ENCODE results near the gene SCAMP4.

Gene SCAMP4

DNA sequence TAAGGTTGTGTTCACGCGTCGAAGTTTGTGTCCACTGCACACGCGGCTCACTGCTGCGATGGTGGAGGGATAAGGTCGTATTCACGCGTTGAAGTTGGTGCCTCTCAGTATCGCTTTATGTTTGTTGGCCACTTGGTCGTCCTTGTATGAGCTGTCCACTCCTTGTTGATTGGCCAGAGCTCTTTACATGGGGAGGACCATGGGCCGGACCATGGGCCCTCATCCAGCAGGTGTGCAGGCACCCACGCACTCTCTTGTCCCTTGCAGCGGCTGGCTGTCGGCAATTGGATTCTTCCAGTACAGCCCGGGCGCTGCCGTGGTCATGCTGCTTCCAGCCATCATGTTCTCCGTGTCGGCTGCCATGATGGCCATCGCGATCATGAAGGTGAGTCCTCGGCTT lies 17.6 kb downstream of the SCAMP4 start (continued):
- TF ChIP-seq, protein P1, sequence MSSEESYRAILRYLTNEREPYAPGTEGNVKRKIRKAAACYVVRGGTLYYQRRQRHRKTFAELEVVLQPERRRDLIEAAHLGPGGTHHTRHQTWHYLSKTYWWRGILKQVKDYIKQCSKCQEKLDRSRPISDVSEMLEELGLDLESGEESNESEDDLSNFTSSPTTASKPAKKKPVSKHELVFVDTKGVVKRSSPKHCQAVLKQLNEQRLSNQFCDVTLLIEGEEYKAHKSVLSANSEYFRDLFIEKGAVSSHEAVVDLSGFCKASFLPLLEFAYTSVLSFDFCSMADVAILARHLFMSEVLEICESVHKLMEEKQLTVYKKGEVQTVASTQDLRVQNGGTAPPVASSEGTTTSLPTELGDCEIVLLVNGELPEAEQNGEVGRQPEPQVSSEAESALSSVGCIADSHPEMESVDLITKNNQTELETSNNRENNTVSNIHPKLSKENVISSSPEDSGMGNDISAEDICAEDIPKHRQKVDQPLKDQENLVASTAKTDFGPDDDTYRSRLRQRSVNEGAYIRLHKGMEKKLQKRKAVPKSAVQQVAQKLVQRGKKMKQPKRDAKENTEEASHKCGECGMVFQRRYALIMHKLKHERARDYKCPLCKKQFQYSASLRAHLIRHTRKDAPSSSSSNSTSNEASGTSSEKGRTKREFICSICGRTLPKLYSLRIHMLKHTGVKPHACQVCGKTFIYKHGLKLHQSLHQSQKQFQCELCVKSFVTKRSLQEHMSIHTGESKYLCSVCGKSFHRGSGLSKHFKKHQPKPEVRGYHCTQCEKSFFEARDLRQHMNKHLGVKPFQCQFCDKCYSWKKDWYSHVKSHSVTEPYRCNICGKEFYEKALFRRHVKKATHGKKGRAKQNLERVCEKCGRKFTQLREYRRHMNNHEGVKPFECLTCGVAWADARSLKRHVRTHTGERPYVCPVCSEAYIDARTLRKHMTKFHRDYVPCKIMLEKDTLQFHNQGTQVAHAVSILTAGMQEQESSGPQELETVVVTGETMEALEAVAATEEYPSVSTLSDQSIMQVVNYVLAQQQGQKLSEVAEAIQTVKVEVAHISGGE (tag by site-specific recombination; conservative IDR thresholded peaks at IDR 0.05; ENCODE audit: low read depth), result no peak
- TF ChIP-seq BCL11A (tag by site-specific recombination; IDR thresholded peaks at IDR 0.05; ENCODE audit: low read depth), result no peak

DNA sequence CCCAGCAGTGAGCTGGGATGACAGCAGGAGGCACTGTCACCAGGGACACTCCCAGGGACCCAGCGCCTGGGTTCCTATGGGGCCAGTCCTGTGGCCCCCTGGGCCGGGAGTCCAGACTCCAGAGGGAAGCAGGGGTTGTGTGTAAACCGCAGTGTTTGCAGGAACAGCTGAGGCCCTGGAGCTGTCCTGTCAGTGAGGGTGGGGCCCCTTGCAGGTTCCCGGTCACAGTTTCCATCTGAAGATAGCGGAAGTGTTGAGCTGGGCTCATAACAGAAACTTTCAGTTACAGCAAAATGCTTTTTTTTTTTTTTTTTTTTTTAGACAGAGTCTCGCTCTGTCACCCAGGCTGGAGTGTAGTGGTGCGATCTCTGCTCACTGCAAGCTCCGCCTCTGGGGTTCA lies 18.1 kb downstream of the SCAMP4 start:
- ChIA-PET POLR2A (interaction anchor here (0.6 kb wide), 1 partner anchor 46 kb away, joined by 4 read pairs; no protein-coding TSS in a partner anchor), CTCF (no interaction called here)
- Histone ChIP-seq H3K4me3 (ENCODE audit: low read depth, low read length) (no peak overlapping the region), H3K27ac (ENCODE audit: extremely low read depth, low read depth, low read length) (no peak overlapping the region), H3K4me1 (ENCODE audit: control insufficient read depth, insufficient read depth, low read length) (no peaks in the 10 kb centered on the region), H3K9me3 (ENCODE audit: control insufficient read depth, insufficient read depth, low read depth, low read length) (no peaks in the 10 kb centered on the region), H3K36me3 (ENCODE audit: control insufficient read depth in 2 of 2, insufficient read depth in 1 of 2, low read length in 2 of 2) (peaks cover 0 to 52% of the 10 kb centered on the region in 2 experiments; a peak in 2 of 3 replicates)
- TF ChIP-seq ZNF112 (tag by site-specific recombination; IDR thresholded peaks at IDR 0.05) (no peak), ZBTB17 (tag by site-specific recombination; IDR thresholded peaks at IDR 0.05) (no peak), ZNF302 (tag by site-specific recombination; IDR thresholded peaks at IDR 0.05; ENCODE audit: low read depth) (no peak), BCL11B (tag by site-specific recombination; IDR thresholded peaks at IDR 0.05; ENCODE audit: low read depth) (no peak), BCL11A (tag by site-specific recombination; IDR thresholded peaks at IDR 0.05; ENCODE audit: low read depth) (no peak)

GRCh38 chr19:1924320-1924961 lies 19.2 kb downstream of the SCAMP4 start:
- H3K36me3 ChIP-seq (ENCODE audit: control insufficient read depth in 2 of 2, insufficient read depth in 1 of 2, low read length in 2 of 2), result peaks cover 0 to 45% of the 10 kb centered on the region in 2 experiments; a peak in 2 of 3 replicates
- CTCF ChIA-PET, result no interaction called here
- POLR2A ChIA-PET, result interaction anchor here (0.6 kb wide), 1 partner anchor 26 kb away, joined by 4 read pairs; no protein-coding TSS in a partner anchor

GRCh38 chr19:1925544-1925943 lies 20.3 kb downstream of the SCAMP4 start:
- CTCF ChIA-PET, result no interaction called here
- POLR2A ChIA-PET, result no interaction called here
- Histone ChIP-seq H3K9me3 (ENCODE audit: control insufficient read depth, insufficient read depth, low read depth, low read length) (no peaks in the 10 kb centered on the region), H3K27ac (ENCODE audit: extremely low read depth, low read depth, low read length) (no peak overlapping the region), H3K36me3 (ENCODE audit: control insufficient read depth in 2 of 2, insufficient read depth in 1 of 2, low read length in 2 of 2) (peaks cover 0 to 38% of the 10 kb centered on the region in 2 experiments; a peak in 2 of 3 replicates), H3K4me1 (ENCODE audit: control insufficient read depth, insufficient read depth, low read length) (no peaks in the 10 kb centered on the region), H3K4me3 (ENCODE audit: low read depth, low read length) (no peak overlapping the region)
- TF ChIP-seq ZNF514 (tag by site-specific recombination; IDR thresholded peaks at IDR 0.05) (no peak), HOXC10 (CRISPR knock-in tag; IDR thresholded peaks at IDR 0.05) (no peak), PATZ1 (tag by site-specific recombination; IDR thresholded peaks at IDR 0.05) (no peak), ZNF600 (tag by site-specific recombination; IDR thresholded peaks at IDR 0.05) (0 out of 2 replicates have a peak, but pooled peaks have one; percentile 30), ZNF555 (tag by site-specific recombination; conservative IDR thresholded peaks at IDR 0.05) (no peak)

More at GRCh38 chr19:1924320-1924961, 19.2 kb downstream of the SCAMP4 start:
- no peaks in the 10 kb centered on the region for H3K4me1 ChIP-seq (ENCODE audit: control insufficient read depth, insufficient read depth, low read length)
- no peak overlapping the region for H3K4me3 ChIP-seq (ENCODE audit: low read depth, low read length)
- H3K9me3 ChIP-seq (ENCODE audit: control insufficient read depth, insufficient read depth, low read depth, low read length), result no peaks in the 10 kb centered on the region
- TF ChIP-seq ZNF548 (tag by site-specific recombination; IDR thresholded peaks at IDR 0.05) (no peak), ZEB2 (tag by site-specific recombination; IDR thresholded peaks at IDR 0.05) (no peak), BCL6B (tag by site-specific recombination; IDR thresholded peaks at IDR 0.05) (no peak), ZNF449 (tag by site-specific recombination; IDR thresholded peaks at IDR 0.05) (no peak)
- H3K27ac ChIP-seq (ENCODE audit: extremely low read depth, low read depth, low read length), result no peak overlapping the region

Measured in HEK293 (cell line).